GM15510 (cell line): ENCODE measurements around the gene DYNLRB1.

Experiments used
- POLR2A ChIP-seq: IDR thresholded peaks from 3 replicates; pipeline ENCODE4 v1.6.1; 2011; ENCODE audit warnings: borderline replicate concordance; ENCODE audit not compliant: insufficient read length; ENCODE audit errors: extremely low read depth

Gene DYNLRB1

GRCh38 chr20:34564833-34565232 lies 48.6 kb downstream of the DYNLRB1 start:
- TF ChIP-seq POLR2A = no peak

- TF ChIP-seq POLR2A = no peak
Observed at GRCh38 chr20:34566978-34567891, 51.0 kb downstream of the DYNLRB1 start.

- TF ChIP-seq POLR2A = no peak
Observed at GRCh38 chr20:34567892-34568865, 52.0 kb downstream of the DYNLRB1 start.

- TF ChIP-seq POLR2A = no peak
Observed at GRCh38 chr20:34569598-34569997, 53.4 kb downstream of the DYNLRB1 start.

- TF ChIP-seq POLR2A = no peak
Observed at GRCh38 chr20:34570859-34571306, 54.7 kb downstream of the DYNLRB1 start.

- TF ChIP-seq POLR2A = no peak
Observed at GRCh38 chr20:34571753-34572152, 55.5 kb downstream of the DYNLRB1 start.

- no peak for TF ChIP-seq POLR2A
Observed at GRCh38 chr20:34573541-34574300, 57.5 kb downstream of the DYNLRB1 start.

- no peak for TF ChIP-seq POLR2A
Observed at GRCh38 chr20:34574426-34574825, 58.2 kb downstream of the DYNLRB1 start.

- TF ChIP-seq POLR2A = no peak
Observed at GRCh38 chr20:34574861-34575260, 58.6 kb downstream of the DYNLRB1 start.

GRCh38 chr20:34575271-34575670 lies 59.0 kb downstream of the DYNLRB1 start:
- no peak for TF ChIP-seq POLR2A

- no peak for TF ChIP-seq POLR2A
Observed at GRCh38 chr20:34575756-34576155, 59.5 kb downstream of the DYNLRB1 start.

GRCh38 chr20:34577061-34577460 lies 60.8 kb downstream of the DYNLRB1 start:
- TF ChIP-seq POLR2A = no peak

- TF ChIP-seq POLR2A = no peak
Observed at GRCh38 chr20:34578025-34578424, 61.8 kb downstream of the DYNLRB1 start.

GRCh38 chr20:34578521-34578920 lies 62.3 kb downstream of the DYNLRB1 start:
- no peak for TF ChIP-seq POLR2A
